22Rv1 (cell line): ENCODE data around the gene FGFR2.
"Not testable (repeated sequence)": the region's sequence is repeated elsewhere in the genome, so short reads cannot be mapped to it uniquely, and the experiment has no call there.

Experiments
- H3K27ac ChIP-seq: fragments of 450-650 bp; 2 replicates; pipeline ENCODE4 v1.5.1; 2017
- CTCF ChIP-seq: fragments of 450-650 bp; IDR thresholded peaks from 2 replicates; pipeline ENCODE4 v1.5.1; 2017; ENCODE audit warnings: mild to moderate bottlenecking
- ZFX ChIP-seq: fragments of 450-650 bp; IDR thresholded peaks from 2 replicates; pipeline ENCODE4 v1.6.1; 2017; ENCODE audit warnings: antibody characterized with exemption, borderline replicate concordance

FGFR2 gene

GRCh38 chr10:121559326-121560026, 38.8 kb downstream of the FGFR2 start:
- no peak overlapping the region for H3K27ac ChIP-seq
- TF ChIP-seq CTCF (no peak), ZFX (no peak)

- no peak for TF ChIP-seq ZFX
- TF ChIP-seq CTCF, result no peak
- H3K27ac ChIP-seq, result no peak overlapping the region
Measured at GRCh38 chr10:121558238-121558637, 40.0 kb downstream of the FGFR2 start.

GRCh38 chr10:121556918-121557573, 41.2 kb downstream of the FGFR2 start:
- no peak for TF ChIP-seq ZFX
- no peak for TF ChIP-seq CTCF
- no peak overlapping the region for H3K27ac ChIP-seq

- TF ChIP-seq CTCF (no peak), ZFX (no peak)
- H3K27ac ChIP-seq, result no peak overlapping the region
Measured at GRCh38 chr10:121556455-121556854, 41.8 kb downstream of the FGFR2 start.

GRCh38 chr10:121554916-121555315, 43.3 kb downstream of the FGFR2 start:
- H3K27ac ChIP-seq, result not testable (repeated sequence)

DNA sequence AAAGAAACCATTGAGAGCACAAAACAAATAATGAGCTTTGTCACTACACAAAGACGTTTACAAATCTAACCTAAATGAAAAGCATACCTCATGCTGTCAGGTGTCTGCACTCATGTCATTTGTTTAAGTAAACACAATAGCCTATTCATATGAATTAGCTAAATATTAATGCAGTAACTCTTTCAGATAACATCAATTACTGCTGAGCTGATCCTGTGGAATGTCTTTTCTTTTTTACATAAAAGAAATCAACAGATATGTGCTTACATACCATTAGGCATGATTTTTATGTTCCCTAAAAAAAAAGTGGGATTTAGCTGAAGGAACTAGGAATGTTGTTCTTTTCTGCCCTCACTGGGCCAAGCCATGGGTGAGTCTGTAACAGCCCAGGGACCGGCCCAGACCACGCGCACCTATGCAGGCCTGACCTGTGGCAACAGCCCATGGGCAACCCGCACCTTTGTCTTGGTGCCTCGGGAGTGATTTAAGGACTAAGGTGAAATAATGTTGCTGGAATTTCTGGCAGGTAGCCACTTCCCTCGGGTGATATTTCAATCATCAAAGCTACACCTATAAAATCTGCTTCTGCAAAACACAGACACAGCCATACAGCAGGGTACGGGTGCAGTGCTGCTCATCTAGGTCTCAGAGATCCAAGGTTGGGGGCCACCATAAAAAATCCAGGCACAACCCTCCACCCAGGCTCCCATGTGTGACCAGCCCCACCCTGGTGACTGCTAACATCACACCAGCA, 44.6 kb downstream of the FGFR2 start:
- H3K27ac ChIP-seq, result no peak overlapping the region
- TF ChIP-seq ZFX (no peak), CTCF (no peak)

DNA sequence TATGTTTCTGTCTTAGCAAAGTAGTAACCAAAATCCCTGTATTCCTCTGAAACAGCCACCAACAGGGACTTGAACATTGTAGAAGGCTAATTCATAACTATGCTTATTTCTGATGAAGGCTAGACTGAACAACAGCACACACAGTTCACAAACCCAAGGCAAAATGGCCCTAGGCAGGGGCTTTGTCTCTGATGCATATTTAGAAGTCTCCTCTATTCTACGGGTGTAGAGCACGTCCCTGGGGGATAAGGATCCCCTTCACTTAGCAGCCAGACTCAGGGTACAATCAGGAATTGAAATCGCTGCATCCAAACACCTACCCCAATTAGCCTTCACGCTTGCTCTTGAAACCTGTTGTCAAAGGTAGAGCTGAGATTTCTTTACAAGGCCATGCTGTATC, 45.5 kb downstream of the FGFR2 start:
- H3K27ac ChIP-seq, result no peak overlapping the region
- TF ChIP-seq CTCF, result no peak
- TF ChIP-seq ZFX, result no peak
